ENCODE data around the gene NANOS3.

NANOS3 gene

GRCh38 chr19:13839938-13840304 is 37.0 kb upstream of the NANOS3 start:
- DNase-seq (ENCODE audit: low spot score), result no peak

GRCh38 chr19:13840305-13841085 is 36.4 kb upstream of the NANOS3 start:
- peak overlapping the region; percentile 71 for H2BK15ac ChIP-seq (ENCODE audit: low read length)
- no CpG with 5 or more reads among the region's 23 CpGs for WGBS, 2 donors (ENCODE audit: extremely low coverage in 2 of 2, insufficient read length in 2 of 2, insufficient replicate concordance in 1 of 2)
- H3K4me2 ChIP-seq (ENCODE audit: insufficient read depth, low read length, poor library complexity, severe bottlenecking), result peak overlapping the region; percentile 11
- H2BK5ac ChIP-seq (ENCODE audit: low read length), result no peak overlapping the region
- H2AFZ ChIP-seq (ENCODE audit: low read length), result no peak overlapping the region
- DNase-seq (ENCODE audit: low spot score), result no peak
- H3K4me3 ChIP-seq (ENCODE audit: low read length in 2 of 2), result no peak overlapping the region
- H2BK120ac ChIP-seq (ENCODE audit: low read depth, low read length), result peak overlapping the region; percentile 81
- H3K36me3 ChIP-seq (replicated peaks in 1 of 2; ENCODE audit: control insufficient read depth in 2 of 2, insufficient read depth in 2 of 2, low read length in 2 of 2), result peaks cover 3 to 5% of the 10 kb centered on the region in 2 donors
- H3K9ac ChIP-seq (ENCODE audit: low read depth, low read length, poor library complexity), result peak overlapping the region; percentile 72
- no peak overlapping the region for H3K27ac ChIP-seq (replicated peaks; ENCODE audit: low read length)
- H4K91ac ChIP-seq (ENCODE audit: low read depth, low read length, poor library complexity), result peak overlapping the region; percentile 3
- peaks cover 0 to 8% (median 0%) of the 10 kb centered on the region in 3 experiments for H3K27me3 ChIP-seq (ENCODE audit: control insufficient read depth in 3 of 3, insufficient read depth in 3 of 3, low read depth in 1 of 3, low read length in 3 of 3)
- H3K4ac ChIP-seq (ENCODE audit: low read length), result peak overlapping the region; percentile 41
- H3K23ac ChIP-seq (ENCODE audit: low read depth, low read length, poor library complexity), result peak overlapping the region; percentile 65
- no peaks in the 10 kb centered on the region for H3K9me3 ChIP-seq (replicated peaks in 1 of 2; ENCODE audit: control insufficient read depth in 2 of 2, insufficient read depth in 1 of 2, low read depth in 1 of 2, low read length in 2 of 2)
- peaks cover 13% of the 10 kb centered on the region for H3K79me1 ChIP-seq (ENCODE audit: low read depth, low read length)
- H3K14ac ChIP-seq (ENCODE audit: low read length), result no peak overlapping the region
- H4K8ac ChIP-seq (ENCODE audit: low read depth, low read length), result no peak overlapping the region
- H2AK5ac ChIP-seq (ENCODE audit: low read depth, low read length), result peak overlapping the region; percentile 98
- peak overlapping the region; percentile 70 for H3K18ac ChIP-seq (ENCODE audit: low read length)
- peak overlapping the region; percentile 66 for H2BK12ac ChIP-seq (ENCODE audit: low read length)
- peaks cover 21 to 24% of the 10 kb centered on the region in 2 donors for H3K4me1 ChIP-seq (ENCODE audit: control insufficient read depth in 2 of 2, insufficient read depth in 1 of 2, low read depth in 1 of 2, low read length in 2 of 2)

More at GRCh38 chr19:13839938-13840304, 37.0 kb upstream of the NANOS3 start:
- Histone ChIP-seq H2BK15ac (ENCODE audit: low read length) (peak overlapping the region; percentile 75), H3K18ac (ENCODE audit: low read length) (peak overlapping the region; percentile 94), H3K9me3 (replicated peaks in 1 of 2; ENCODE audit: control insufficient read depth in 2 of 2, insufficient read depth in 1 of 2, low read depth in 1 of 2, low read length in 2 of 2) (no peaks in the 10 kb centered on the region), H2BK120ac (ENCODE audit: low read depth, low read length) (peak overlapping the region; percentile 81), H3K14ac (ENCODE audit: low read length) (no peak overlapping the region), H3K4me1 (ENCODE audit: control insufficient read depth in 2 of 2, insufficient read depth in 1 of 2, low read depth in 1 of 2, low read length in 2 of 2) (peaks cover 21 to 24% of the 10 kb centered on the region in 2 donors), H3K4me3 (ENCODE audit: low read length in 2 of 2) (no peak overlapping the region), H2AFZ (ENCODE audit: low read length) (no peak overlapping the region), H3K36me3 (replicated peaks in 1 of 2; ENCODE audit: control insufficient read depth in 2 of 2, insufficient read depth in 2 of 2, low read length in 2 of 2) (peaks cover 3 to 5% of the 10 kb centered on the region in 2 donors), H3K4me2 (ENCODE audit: insufficient read depth, low read length, poor library complexity, severe bottlenecking) (no peak overlapping the region), H3K4ac (ENCODE audit: low read length) (peak overlapping the region; percentile 41), H3K79me1 (ENCODE audit: low read depth, low read length) (peaks cover 13% of the 10 kb centered on the region), H3K27me3 (ENCODE audit: control insufficient read depth in 3 of 3, insufficient read depth in 3 of 3, low read depth in 1 of 3, low read length in 3 of 3) (peaks cover 0 to 8% (median 0%) of the 10 kb centered on the region in 3 experiments), H2AK5ac (ENCODE audit: low read depth, low read length) (peak overlapping the region; percentile 98), H2BK12ac (ENCODE audit: low read length) (peak overlapping the region; percentile 66), H4K91ac (ENCODE audit: low read depth, low read length, poor library complexity) (no peak overlapping the region), H4K8ac (ENCODE audit: low read depth, low read length) (no peak overlapping the region), H3K27ac (replicated peaks; ENCODE audit: low read length) (no peak overlapping the region), H3K23ac (ENCODE audit: low read depth, low read length, poor library complexity) (peak overlapping the region; percentile 80), H2BK5ac (ENCODE audit: low read length) (no peak overlapping the region), H3K9ac (ENCODE audit: low read depth, low read length, poor library complexity) (peak overlapping the region; percentile 72)
- no CpG with 5 or more reads among the region's 6 CpGs for WGBS, 2 donors (ENCODE audit: extremely low coverage in 2 of 2, insufficient read length in 2 of 2, insufficient replicate concordance in 1 of 2)

- Histone ChIP-seq H2BK120ac (ENCODE audit: low read depth, low read length) (no peak overlapping the region), H3K36me3 (replicated peaks in 1 of 2; ENCODE audit: control insufficient read depth in 2 of 2, insufficient read depth in 2 of 2, low read length in 2 of 2) (no peaks in the 10 kb centered on the region), H2BK12ac (ENCODE audit: low read length) (peak overlapping the region; percentile 94), H3K9ac (ENCODE audit: low read depth, low read length, poor library complexity) (peak overlapping the region; percentile 60), H3K23ac (ENCODE audit: low read depth, low read length, poor library complexity) (peak overlapping the region; percentile 98), H2AK5ac (ENCODE audit: low read depth, low read length) (peak overlapping the region; percentile 98), H2BK5ac (ENCODE audit: low read length) (peak overlapping the region; percentile 24), H2BK15ac (ENCODE audit: low read length) (peak overlapping the region; percentile 98), H3K27me3 (ENCODE audit: control insufficient read depth in 3 of 3, insufficient read depth in 3 of 3, low read depth in 1 of 3, low read length in 3 of 3) (peaks cover 0 to 8% (median 0%) of the 10 kb centered on the region in 3 experiments), H3K27ac (replicated peaks; ENCODE audit: low read length) (no peak overlapping the region), H3K4me2 (ENCODE audit: insufficient read depth, low read length, poor library complexity, severe bottlenecking) (peak overlapping the region; percentile 80), H3K4me3 (ENCODE audit: low read length in 2 of 2) (peak overlapping the region; percentile 66 to 93), H3K4ac (ENCODE audit: low read length) (peak overlapping the region; percentile 37), H3K14ac (ENCODE audit: low read length) (peak overlapping the region; percentile 38), H2AFZ (ENCODE audit: low read length) (no peak overlapping the region), H3K79me1 (ENCODE audit: low read depth, low read length) (peaks cover 13% of the 10 kb centered on the region), H4K8ac (ENCODE audit: low read depth, low read length) (no peak overlapping the region), H3K18ac (ENCODE audit: low read length) (peak overlapping the region; percentile 99), H4K91ac (ENCODE audit: low read depth, low read length, poor library complexity) (peak overlapping the region; percentile 72), H3K9me3 (replicated peaks in 1 of 2; ENCODE audit: control insufficient read depth in 2 of 2, insufficient read depth in 1 of 2, low read depth in 1 of 2, low read length in 2 of 2) (no peaks in the 10 kb centered on the region), H3K4me1 (ENCODE audit: control insufficient read depth in 2 of 2, insufficient read depth in 1 of 2, low read depth in 1 of 2, low read length in 2 of 2) (peaks cover 25 to 30% of the 10 kb centered on the region in 2 donors)
- DNase-seq (ENCODE audit: low spot score), result no peak
- WGBS, 2 donors (ENCODE audit: extremely low coverage in 2 of 2, insufficient read length in 2 of 2, insufficient replicate concordance in 1 of 2), result no CpG with 5 or more reads among the region's 26 CpGs
Observed at GRCh38 chr19:13841086-13841961, 35.6 kb upstream of the NANOS3 start.

Measured in neuronal stem cell (in vitro differentiated cells).